Measurements from ENCODE around the gene ZNF3.

Gene ZNF3

GRCh38 chr7:100109521-100110163 lies 28.1 kb upstream of the ZNF3 start:
- no peak for DNase-seq (ENCODE audit: low read depth in 1 of 2, low spot score in 1 of 2)

- no peak for DNase-seq (ENCODE audit: low read depth in 1 of 2, low spot score in 1 of 2)
These were observed 26.4 kb upstream of the ZNF3 start for GRCh38 chr7:100107890-100108289.

GRCh38 chr7:100107125-100107737 lies 25.7 kb upstream of the ZNF3 start:
- DNase-seq (ENCODE audit: low read depth in 1 of 2, low spot score in 1 of 2) = no peak

GRCh38 chr7:100106633-100107032 lies 25.1 kb upstream of the ZNF3 start:
- no peak for DNase-seq (ENCODE audit: low read depth in 1 of 2, low spot score in 1 of 2)

- DNase-seq (ENCODE audit: low read depth in 1 of 2, low spot score in 1 of 2) = no peak
These were observed 24.0 kb upstream of the ZNF3 start for GRCh38 chr7:100105534-100105933.

GRCh38 chr7:100102950-100103840 lies 21.7 kb upstream of the ZNF3 start:
- DNase-seq (ENCODE audit: low read depth in 1 of 2, low spot score in 1 of 2) = no peak

GRCh38 chr7:100101016-100101862 lies 19.7 kb upstream of the ZNF3 start, which contains the start of the genes AP4M1 and MCM7:
Gene AP4M1, plus strand, starts transcription at chr7:100101643. Its CDS starts 72 bp downstream, at chr7:100101715.
Gene MCM7, minus strand, starts transcription at chr7:100101397. Its CDS starts 103 bp downstream, at chr7:100101294.
- peak; percentile 88 to 91 for DNase-seq (ENCODE audit: low read depth in 1 of 2, low spot score in 1 of 2)

- DNase-seq (ENCODE audit: low read depth in 1 of 2, low spot score in 1 of 2) = peak; percentile 72 to 79
These were observed 19.0 kb upstream of the ZNF3 start for GRCh38 chr7:100100420-100101015.

- DNase-seq (ENCODE audit: low read depth in 1 of 2, low spot score in 1 of 2) = no peak
These were observed 17.9 kb upstream of the ZNF3 start for GRCh38 chr7:100099452-100099851.

- no peak for DNase-seq (ENCODE audit: low read depth in 1 of 2, low spot score in 1 of 2)
These were observed 17.4 kb upstream of the ZNF3 start for GRCh38 chr7:100098913-100099312.

GRCh38 chr7:100095704-100096103 lies 14.2 kb upstream of the ZNF3 start:
- DNase-seq (ENCODE audit: low read depth in 1 of 2, low spot score in 1 of 2) = no peak

GRCh38 chr7:100095289-100095688 lies 13.8 kb upstream of the ZNF3 start:
- DNase-seq (ENCODE audit: low read depth in 1 of 2, low spot score in 1 of 2) = no peak

GRCh38 chr7:100093925-100094486 lies 12.5 kb upstream of the ZNF3 start:
- DNase-seq (ENCODE audit: low read depth in 1 of 2, low spot score in 1 of 2) = no peak

GRCh38 chr7:100093498-100093897 lies 12.0 kb upstream of the ZNF3 start:
- no peak for DNase-seq (ENCODE audit: low read depth in 1 of 2, low spot score in 1 of 2)

GRCh38 chr7:100093054-100093453 lies 11.5 kb upstream of the ZNF3 start:
- no peak for DNase-seq (ENCODE audit: low read depth in 1 of 2, low spot score in 1 of 2)

GRCh38 chr7:100091411-100092181 lies 10.1 kb upstream of the ZNF3 start:
- no peak for DNase-seq (ENCODE audit: low read depth in 1 of 2, low spot score in 1 of 2)

GRCh38 chr7:100090527-100091410 lies 9.2 kb upstream of the ZNF3 start:
- no peak for DNase-seq (ENCODE audit: low read depth in 1 of 2, low spot score in 1 of 2)

- no peak for DNase-seq (ENCODE audit: low read depth in 1 of 2, low spot score in 1 of 2)
These were observed 8.1 kb upstream of the ZNF3 start for GRCh38 chr7:100089458-100090196.
